Calu3 (cell line): ENCODE results near the gene BCL7C. TPM values are rescaled to one million over a fixed set of nuclear protein-coding genes. Genes with fewer than 3 reads are reported as not detected.

Experiments
- BruUV-seq: library from RNA; stranded (reverse); fragments of 400-500 nt; replicated peaks from 2 replicates; lab custom pipeline; 2021; lab: Mats Ljungman, UMichigan
- CTCF ChIA-PET: fragments of 300-600 bp; sonication (Branson Sonifier 250); formaldehyde crosslinking; loops from one replicate; lab custom pipeline; 2022; ENCODE audit warnings: antibody characterized with exemption; lab: Charles Lee
- DNase-seq: peaks from one replicate; pipeline ENCODE4 v3.0.0; 2022
- H3K27ac Mint-ChIP-seq: one replicate; pipeline ENCODE4 v1.8.0; 2022; ENCODE audit warnings: mixed read lengths; ENCODE audit not compliant: unreplicated experiment
- H3K27me3 Mint-ChIP-seq: one replicate; pipeline ENCODE4 v1.8.0; 2022; ENCODE audit warnings: mixed read lengths; ENCODE audit not compliant: unreplicated experiment
- H3K36me3 Mint-ChIP-seq: one replicate; pipeline ENCODE4 v1.8.0; 2022; ENCODE audit warnings: mild to moderate bottlenecking, moderate library complexity, mixed read lengths; ENCODE audit not compliant: insufficient read depth, unreplicated experiment
- H3K4me1 Mint-ChIP-seq: one replicate; pipeline ENCODE4 v1.8.0; 2022; ENCODE audit warnings: mild to moderate bottlenecking, low read depth, mixed read lengths; ENCODE audit not compliant: unreplicated experiment
- H3K4me3 Mint-ChIP-seq: one replicate; pipeline ENCODE4 v1.8.0; 2022; ENCODE audit warnings: mild to moderate bottlenecking, low read depth, moderate library complexity, mixed read lengths; ENCODE audit not compliant: unreplicated experiment
- H3K9me3 Mint-ChIP-seq: one replicate; pipeline ENCODE4 v1.8.0; 2022; ENCODE audit warnings: low read depth, mixed read lengths; ENCODE audit not compliant: unreplicated experiment
- CTCF ChIP-seq: fragments of 200-600 bp; IDR thresholded peaks from one replicate; pipeline ENCODE4 v1.8.0; 2022; ENCODE audit warnings: antibody characterized with exemption; ENCODE audit not compliant: unreplicated experiment
- intact Hi-C: fragments of 100-400 bp; cut with micrococcal nuclease; formaldehyde crosslinking; loops from one replicate; pipeline ENCODE4 v1.10.0; 2022; ENCODE audit not compliant: unreplicated experiment
- total RNA-seq: library from RNA; stranded (reverse); gene quantifications from 2 replicates; pipeline ENCODE4 v1.2.3, GENCODE V29; 2022

The BCL7C gene
- total RNA-seq, 1 experiment from 2014 or later = 26.6 TPM

DNA sequence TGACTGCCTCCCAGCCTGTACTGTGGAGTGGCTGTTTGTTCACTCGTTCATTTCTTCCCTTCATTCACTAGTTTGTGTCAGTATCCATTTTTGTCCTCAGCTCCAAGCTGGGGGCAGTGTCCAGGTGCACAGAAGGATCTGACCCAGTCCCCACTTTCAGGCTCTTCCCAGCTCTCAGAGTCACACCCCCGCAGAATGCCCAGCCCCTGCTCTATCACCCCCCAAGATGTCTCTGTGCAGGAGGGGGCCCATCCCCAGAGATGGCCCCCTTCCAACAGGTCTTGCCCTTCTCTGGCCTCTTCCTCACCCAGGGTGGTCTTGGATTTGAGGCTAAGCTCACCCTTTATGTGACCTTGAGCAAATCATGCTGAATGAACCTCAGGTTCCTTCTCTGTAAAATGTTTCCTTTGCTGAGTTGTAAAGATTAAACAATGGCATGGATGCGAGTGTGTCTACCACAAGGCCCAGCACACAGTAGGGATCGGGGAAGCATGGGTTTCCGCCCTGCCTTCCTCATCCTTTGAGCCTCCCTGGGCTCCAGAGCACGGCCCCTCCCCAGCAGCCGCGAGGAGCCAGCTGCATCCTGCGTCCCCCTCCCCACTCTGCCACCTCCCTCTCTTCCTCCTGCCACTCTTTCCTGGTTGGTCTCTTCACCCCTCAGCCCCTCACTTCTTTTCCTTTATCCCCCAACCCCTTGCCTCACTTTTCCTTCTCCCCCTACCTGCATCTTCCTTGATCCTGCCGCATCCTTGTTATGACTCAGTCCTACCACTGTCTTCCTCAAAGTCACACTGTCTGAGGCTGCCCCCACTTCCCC, 32.3 kb upstream of the BCL7C start:
- peak overlapping the region; percentile 19 for H3K4me3 Mint-ChIP-seq
- no peak for TF ChIP-seq CTCF
- CTCF ChIA-PET = interaction anchor here (2.5 kb wide), 1 partner anchor 16 kb away, joined by 12 read pairs; no protein-coding TSS in a partner anchor
- H3K9me3 Mint-ChIP-seq = no peaks in the 10 kb centered on the region
- H3K4me1 Mint-ChIP-seq = peaks cover 21% of the 10 kb centered on the region
- no peaks in the 10 kb centered on the region for H3K27me3 Mint-ChIP-seq
- peaks cover 42% of the 10 kb centered on the region for H3K36me3 Mint-ChIP-seq
- no peak for DNase-seq
- BruUV-seq = TSS peak; percentile 8
- no peak overlapping the region for H3K27ac Mint-ChIP-seq
- intact Hi-C loops = no loop called here

GRCh38 chr16:30925632-30925987, 31.7 kb upstream of the BCL7C start:
- no TSS peak for BruUV-seq
- Mint-ChIP-seq H3K36me3 (peaks cover 46% of the 10 kb centered on the region), H3K27me3 (no peaks in the 10 kb centered on the region), H3K27ac (no peak overlapping the region), H3K4me3 (peak overlapping the region; percentile 19), H3K9me3 (no peaks in the 10 kb centered on the region), H3K4me1 (peaks cover 26% of the 10 kb centered on the region)
- TF ChIP-seq CTCF = no peak
- CTCF ChIA-PET = interaction anchor here (2.5 kb wide), 1 partner anchor 16 kb away, joined by 12 read pairs; no protein-coding TSS in a partner anchor
- intact Hi-C loops = no loop called here
- DNase-seq = no peak

GRCh38 chr16:30924913-30925631, 31.2 kb upstream of the BCL7C start:
- intact Hi-C loops = loop anchor here (5.0 kb wide), 1 partner anchor 163 kb away; the partner anchor contains the start of genes CFAP119 and RNF40
- no peaks in the 10 kb centered on the region for H3K9me3 Mint-ChIP-seq
- DNase-seq = no peak
- peak overlapping the region; percentile 94 for H3K4me3 Mint-ChIP-seq
- H3K4me1 Mint-ChIP-seq = peaks cover 26% of the 10 kb centered on the region
- H3K27me3 Mint-ChIP-seq = no peaks in the 10 kb centered on the region
- H3K36me3 Mint-ChIP-seq = peaks cover 47% of the 10 kb centered on the region
- H3K27ac Mint-ChIP-seq = peak overlapping the region; percentile 69
- no TSS peak for BruUV-seq
- CTCF ChIA-PET = interaction anchor here (2.5 kb wide), 1 partner anchor 17 kb away, joined by 12 read pairs; no protein-coding TSS in a partner anchor
- no peak for TF ChIP-seq CTCF

GRCh38 chr16:30924076-30924912, 30.4 kb upstream of the BCL7C start:
- no peak for DNase-seq
- Mint-ChIP-seq H3K9me3 (no peaks in the 10 kb centered on the region), H3K4me1 (peaks cover 26% of the 10 kb centered on the region), H3K27me3 (no peaks in the 10 kb centered on the region), H3K36me3 (peaks cover 47% of the 10 kb centered on the region), H3K4me3 (peak overlapping the region; percentile 94), H3K27ac (peak overlapping the region; percentile 69)
- CTCF ChIA-PET = interaction anchor here (0.6 to 2.5 kb wide), 5 partner anchors 18 to 532 kb away, joined by 3 to 12 read pairs (median 4); no protein-coding TSS in a partner anchor
- intact Hi-C loops = loop anchor here (5.0 kb wide), 1 partner anchor 162 kb away; the partner anchor contains the start of genes CFAP119 and RNF40
- no peak for TF ChIP-seq CTCF
- no TSS peak for BruUV-seq
